ENCODE measurements around the gene PI4KA.
"Not testable (repeated sequence)": the region's sequence is repeated elsewhere in the genome, so short reads cannot be mapped to it uniquely, and the experiment has no call there.

PI4KA gene

GRCh38 chr22:20717981-20718380 lies 140.6 kb downstream of the PI4KA start:
- DNase-seq, result not testable (repeated sequence)

- DNase-seq, result not testable (repeated sequence)
These were observed 141.3 kb downstream of the PI4KA start for GRCh38 chr22:20717213-20717866.

- DNase-seq, result not testable (repeated sequence)
These were observed 145.5 kb downstream of the PI4KA start for GRCh38 chr22:20713116-20713515.

- not testable (repeated sequence) for DNase-seq
These were observed 148.6 kb downstream of the PI4KA start for GRCh38 chr22:20709966-20710365.

GRCh38 chr22:20707549-20708118 lies 151.0 kb downstream of the PI4KA start:
- not testable (repeated sequence) for DNase-seq

GRCh38 chr22:20703816-20704609 lies 154.6 kb downstream of the PI4KA start:
- DNase-seq, result peak; percentile 27

GRCh38 chr22:20703414-20703806 lies 155.2 kb downstream of the PI4KA start:
- peak; percentile 58 for DNase-seq

- DNase-seq, result peak; percentile 91
These were observed 155.8 kb downstream of the PI4KA start for GRCh38 chr22:20702546-20703413.

- peak; percentile 29 for DNase-seq
These were observed 156.5 kb downstream of the PI4KA start for GRCh38 chr22:20702175-20702545.

- DNase-seq, result peak; percentile 4
These were observed 156.9 kb downstream of the PI4KA start for GRCh38 chr22:20701680-20702136.

- not testable (repeated sequence) for DNase-seq
These were observed 158.3 kb downstream of the PI4KA start for GRCh38 chr22:20700347-20700746.

- DNase-seq, result not testable (repeated sequence)
These were observed 158.8 kb downstream of the PI4KA start for GRCh38 chr22:20699856-20700255.

GRCh38 chr22:20697481-20698113 lies 161.0 kb downstream of the PI4KA start:
- peak; percentile 66 for DNase-seq

GRCh38 chr22:20696056-20696455 lies 162.6 kb downstream of the PI4KA start:
- not testable (repeated sequence) for DNase-seq

- not testable (repeated sequence) for DNase-seq
These were observed 163.4 kb downstream of the PI4KA start for GRCh38 chr22:20695205-20695604.

- not testable (repeated sequence) for DNase-seq
These were observed 164.4 kb downstream of the PI4KA start for GRCh38 chr22:20694256-20694655.

GRCh38 chr22:20692926-20693325 lies 165.7 kb downstream of the PI4KA start:
- not testable (repeated sequence) for DNase-seq

- not testable (repeated sequence) for DNase-seq
These were observed 167.9 kb downstream of the PI4KA start for GRCh38 chr22:20690586-20691317.

GRCh38 chr22:20687356-20688172 lies 171.0 kb downstream of the PI4KA start:
- not testable (repeated sequence) for DNase-seq

GRCh38 chr22:20685764-20686163 lies 172.8 kb downstream of the PI4KA start:
- not testable (repeated sequence) for DNase-seq

Measured in activated effector memory CD4-positive, alpha-beta T cell treated with Interleukin-2 at 50 U/mL for 16 hours (primary cell).